K562 (cell line): ENCODE measurements around the gene POPDC2. TPM values are rescaled to one million over a fixed set of nuclear protein-coding genes. Genes with fewer than 3 reads are reported as not detected.

Source experiments
- CBFA2T2 ChIP-seq: fragments of 450-650 bp; conservative IDR thresholded peaks from 2 replicates; pipeline ENCODE4 v1.6.1; 2017; ENCODE audit warnings: mild to moderate bottlenecking
- CBFA2T3 ChIP-seq: fragments of 450-650 bp; IDR thresholded peaks from 2 replicates; pipeline ENCODE4 v1.6.1; 2017
- CHAMP1 ChIP-seq: fragments of 450-650 bp; IDR thresholded peaks from 2 replicates; pipeline ENCODE4 v1.6.1; 2016; ENCODE audit warnings: mild to moderate bottlenecking
- CREB3L1 ChIP-seq: fragments of 450-650 bp; IDR thresholded peaks from 2 replicates; pipeline ENCODE4 v1.6.1; 2014; ENCODE audit warnings: low read depth, mild to moderate bottlenecking, moderate library complexity, borderline replicate concordance
- CREM ChIP-seq: IDR thresholded peaks from 2 replicates; pipeline ENCODE4 v1.6.1; 2014; ENCODE audit warnings: antibody characterized with exemption, low read depth
- E2F6 ChIP-seq, 2 experiments: IDR thresholded peaks; 2 replicates each; pipeline ENCODE4 v1.6.1; 2011; ENCODE audit warnings: borderline replicate concordance in 1 of 2, control low read depth in 1 of 2, low read depth in 1 of 2, low read length in 1 of 2, mild to moderate bottlenecking in 1 of 2, mixed read lengths in 1 of 2, moderate library complexity in 1 of 2; ENCODE audit not compliant: insufficient read depth in 1 of 2, insufficient read length in 1 of 2, poor library complexity in 1 of 2, severe bottlenecking in 1 of 2; ENCODE audit errors: extremely low read depth in 1 of 2
- EP400 ChIP-seq: fragments of 450-650 bp; IDR thresholded peaks from 2 replicates; pipeline ENCODE4 v1.6.1; 2017; ENCODE audit warnings: antibody characterized with exemption, mild to moderate bottlenecking, moderate library complexity
- ESRRA ChIP-seq: fragments of 450-650 bp; IDR thresholded peaks from 2 replicates; pipeline ENCODE4 v1.6.1; 2014; ENCODE audit warnings: low read depth, mild to moderate bottlenecking, moderate library complexity, borderline replicate concordance
- HEY1 ChIP-seq: fragments of 250-450 bp; sonication (Bioruptor Pico); IDR thresholded peaks from 2 replicates; pipeline ENCODE4 v1.5.0; 2020; ENCODE audit warnings: mild to moderate bottlenecking, moderate library complexity, borderline replicate concordance
- HNRNPL ChIP-seq: fragments of 200-400 bp; formaldehyde crosslinking; IDR thresholded peaks from 2 replicates; pipeline ENCODE4 v1.6.1; 2017; ENCODE audit warnings: low read depth, mild to moderate bottlenecking, low read length
- KAT7 ChIP-seq: sonication (generic); formaldehyde crosslinking; IDR thresholded peaks from 2 replicates; pipeline ENCODE4 v1.8.0; 2022; ENCODE audit warnings: missing genetic modification reagents, mild to moderate bottlenecking, borderline replicate concordance
- MED1 ChIP-seq: sonication (generic); formaldehyde crosslinking; IDR thresholded peaks from 2 replicates; pipeline ENCODE4 v1.8.1; 2023; ENCODE audit warnings: missing genetic modification reagents, borderline replicate concordance
- MTA3 ChIP-seq: fragments of 450-650 bp; formaldehyde crosslinking; IDR thresholded peaks from 2 replicates; pipeline ENCODE4 v1.6.1; 2017; ENCODE audit warnings: mild to moderate bottlenecking, borderline replicate concordance
- PHF20 ChIP-seq: fragments of 450-650 bp; IDR thresholded peaks from 2 replicates; pipeline ENCODE4 v1.6.1; 2018; ENCODE audit not compliant: partially characterized antibody
- RBBP5 ChIP-seq: fragments of 200-600 bp; sonication (generic); IDR thresholded peaks from 2 replicates; pipeline ENCODE4 v1.6.1; 2012; ENCODE audit warnings: borderline replicate concordance, mild to moderate bottlenecking, low read length, control low read depth, inconsistent platforms; ENCODE audit not compliant: insufficient read depth, poor library complexity, severe bottlenecking
- RBM34 ChIP-seq: fragments of 200-400 bp; formaldehyde crosslinking; IDR thresholded peaks from 2 replicates; pipeline ENCODE4 v1.6.1; 2018; ENCODE audit warnings: low read length, borderline replicate concordance; ENCODE audit not compliant: insufficient read depth
- WHSC1 ChIP-seq: IDR thresholded peaks from one replicate; pipeline ENCODE4 v1.6.1; 2012; ENCODE audit warnings: low read length, control low read depth, inconsistent platforms
- ZFPM2 ChIP-seq: fragments of 250-450 bp; sonication (Bioruptor Pico); IDR thresholded peaks from 2 replicates; pipeline ENCODE4 v1.5.1; 2022; ENCODE audit warnings: mild to moderate bottlenecking
- ZNF140 ChIP-seq: fragments of 250-450 bp; sonication (Bioruptor Pico); IDR thresholded peaks from 2 replicates; pipeline ENCODE4 v1.8.0; 2021; ENCODE audit warnings: moderate library complexity, mild to moderate bottlenecking, inconsistent platforms
- ZNF143 ChIP-seq: sonication (generic); formaldehyde crosslinking; IDR thresholded peaks from 2 replicates; pipeline ENCODE4 v1.9.0; 2022; ENCODE audit warnings: mild to moderate bottlenecking, missing genetic modification reagents
- ZNF282 ChIP-seq: sonication (generic); formaldehyde crosslinking; IDR thresholded peaks from 2 replicates; pipeline ENCODE4 v1.8.1; 2023; ENCODE audit warnings: missing genetic modification reagents
- ZNF766 ChIP-seq: fragments of 200-800 bp; sonication (Bioruptor generic); conservative IDR thresholded peaks from 2 replicates; pipeline ENCODE4 v1.6.1; 2016; ENCODE audit warnings: missing genetic modification characterization, missing compliant biosample characterization
- polyA plus RNA-seq, 8 experiments: library from polyadenylated mRNA; depleted of rRNA in 4 of 8; stranded (reverse) in 5 of 8; unstranded in 3 of 8; fragments of >200 nt; fragmentation: Nextera tagmentation in 2 of 8; fragmentation: Illumina TruSeq in 1 of 8; extraction: Ambion mirVana in 2 of 8; extraction: Trizol in 1 of 8; gene quantifications; 2 replicates each; pipeline versions ENCODE4 v1.2.1 to v1.2.3, GENCODE V29; 2011 to 2014; ENCODE audit warnings: inconsistent platforms in 1 of 8, missing spikeins in 1 of 8
- total RNA-seq, 7 experiments: library from RNA; depleted of rRNA in 6 of 7; stranded (reverse); fragments of >200 nt in 6 of 7; fragmentation: Illumina TruSeq in 2 of 7; extraction: Trizol in 2 of 7; gene quantifications; 2 replicates each; pipeline versions ENCODE4 v1.2.1 to v1.2.3, GENCODE V29; 2011 to 2021; ENCODE audit warnings: low replicate concordance in 1 of 7

POPDC2 gene
- total and polyA plus RNA-seq, 9 of the 15 experiments (the other 6 are each of a cell fraction or from before 2014, with no cell fraction given): 0.08 to 0.32 (median 0.13) TPM; not detected in 4

GRCh38 chr3:119676771-119677640 is 16.6 kb upstream of the POPDC2 start, which contains the start of gene COX17 (continued):
- TF ChIP-seq CBFA2T2 (no peak), ZNF282 (no peak), PHF20 (peak; percentile 97), CHAMP1 (no peak), RBM34 (peak; percentile 100), CBFA2T3 (no peak), ZNF143 (CRISPR knock-in tag) (no peak), CREB3L1 (peak; percentile 94), HNRNPL (0 out of 2 replicates have a peak, but pooled peaks have one; percentile 26), WHSC1 (no peak), HEY1 (no peak), ESRRA (peak; percentile 49; the same call in 1 of the 2 replicates), MTA3 (peak; percentile 68; the same call in 1 of the 2 replicates), ZNF766 (CRISPR knock-in tag) (0 out of 2 replicates have a peak, but pooled peaks have one; percentile 33), CREM (peak; percentile 32; the same call in 1 of the 2 replicates), RBBP5 (peak; percentile 66), EP400 (peak; percentile 95), ZNF140 (no peak), KAT7 (CRISPR knock-in tag) (no peak), ZFPM2 (CRISPR knock-in tag) (no peak), MED1 (no peak), E2F6 (IDR thresholded peaks at IDR 0.05; ENCODE audit: borderline replicate concordance in 1 of 2, extremely low read depth in 1 of 2, insufficient read depth in 1 of 2, insufficient read length in 1 of 2, low read depth in 1 of 2, low read length in 1 of 2, poor library complexity in 1 of 2, severe bottlenecking in 1 of 2) (peak in 1 of 2 experiments; percentile 64)
